Left lung (tissue), 10 donors: ENCODE data around the gene SYTL3. TPM values are rescaled to one million over a fixed set of nuclear protein-coding genes. Genes with fewer than 3 reads are reported as not detected.

ENCODE experiments used
- ATAC-seq: fragments of 200-7000 bp; cut with Tn5 transposase; one replicate; pipeline ENCODE4 v1.9.1; 2020; ENCODE audit warnings: moderate library complexity
- DNase-seq, 4 donors: peaks; one replicate each; pipeline ENCODE4 v3.0.0-alpha.2; 2013 to 2020
- H3K27ac ChIP-seq, 2 donors: fragments of 200-600 bp; sonication (generic) in 1 of 2; one replicate each; pipeline versions ENCODE4 v1.5.0 to v1.8.0; 2020 to 2021
- H3K27me3 ChIP-seq, 2 donors: fragments of 200-600 bp; sonication (generic) in 1 of 2; one replicate each; pipeline versions ENCODE4 v1.5.0 to v1.8.0; 2020 to 2021
- H3K36me3 ChIP-seq, 2 donors: fragments of 200-600 bp; sonication (generic) in 1 of 2; one replicate each; pipeline versions ENCODE4 v1.5.0 to v1.8.0; 2020 to 2021
- H3K4me1 ChIP-seq, 2 donors: fragments of 200-600 bp; one replicate each; pipeline ENCODE4 v1.8.0; 2021
- H3K4me3 ChIP-seq, 2 donors: fragments of 200-600 bp; sonication (generic) in 1 of 2; one replicate each; pipeline versions ENCODE4 v1.5.0 to v1.8.0; 2020 to 2021; ENCODE audit warnings: mild to moderate bottlenecking in 1 of 2
- H3K9me3 ChIP-seq, 2 donors: fragments of 200-600 bp; sonication (generic) in 1 of 2; one replicate each; pipeline versions ENCODE4 v1.5.0 to v1.8.0; 2020 to 2021
- intact Hi-C, 2 donors: fragments of 100-400 bp; cut with DNase I; formaldehyde crosslinking; loops; one replicate each; pipeline versions ENCODE4 v1.11.2 to v1.14.2; 2022
- polyA plus RNA-seq, 6 donors: library from polyadenylated mRNA; unstranded; fragments of 120-200 nt; gene quantifications; one replicate each; pipeline ENCODE4 v1.2.1, GENCODE V29; 2013; ENCODE audit not compliant: insufficient read length in 6 of 6
- total RNA-seq, 2 donors: library from RNA; stranded (reverse); fragmentation: NEBNext Ultra II Directional; extraction: Animal tissue kit (Norgen Biotek cat#: 25700); gene quantifications; one replicate each; pipeline ENCODE4 v1.2.1, GENCODE V29; 2021
- TF ChIP-seq, protein P1 (sequence below), 2 donors: fragments of 200-600 bp; sonication (generic) in 1 of 2; IDR thresholded peaks; one replicate each; pipeline versions ENCODE4 v1.5.0 to v1.8.0; 2021; ENCODE audit warnings: antibody characterized with exemption in 2 of 2
- donor health status: DM: no; HTN: yes; CAD: no.
- donor health status: DM: no; HTN: no; CAD: no.

SYTL3 gene
- total and polyA plus RNA-seq, 8 donors: 6.5 to 10.3 (median 8.3) TPM

- TF ChIP-seq, protein P1, sequence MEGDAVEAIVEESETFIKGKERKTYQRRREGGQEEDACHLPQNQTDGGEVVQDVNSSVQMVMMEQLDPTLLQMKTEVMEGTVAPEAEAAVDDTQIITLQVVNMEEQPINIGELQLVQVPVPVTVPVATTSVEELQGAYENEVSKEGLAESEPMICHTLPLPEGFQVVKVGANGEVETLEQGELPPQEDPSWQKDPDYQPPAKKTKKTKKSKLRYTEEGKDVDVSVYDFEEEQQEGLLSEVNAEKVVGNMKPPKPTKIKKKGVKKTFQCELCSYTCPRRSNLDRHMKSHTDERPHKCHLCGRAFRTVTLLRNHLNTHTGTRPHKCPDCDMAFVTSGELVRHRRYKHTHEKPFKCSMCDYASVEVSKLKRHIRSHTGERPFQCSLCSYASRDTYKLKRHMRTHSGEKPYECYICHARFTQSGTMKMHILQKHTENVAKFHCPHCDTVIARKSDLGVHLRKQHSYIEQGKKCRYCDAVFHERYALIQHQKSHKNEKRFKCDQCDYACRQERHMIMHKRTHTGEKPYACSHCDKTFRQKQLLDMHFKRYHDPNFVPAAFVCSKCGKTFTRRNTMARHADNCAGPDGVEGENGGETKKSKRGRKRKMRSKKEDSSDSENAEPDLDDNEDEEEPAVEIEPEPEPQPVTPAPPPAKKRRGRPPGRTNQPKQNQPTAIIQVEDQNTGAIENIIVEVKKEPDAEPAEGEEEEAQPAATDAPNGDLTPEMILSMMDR (IDR thresholded peaks at IDR 0.05): no peak
- intact Hi-C loops: no loop called here
- Histone ChIP-seq H3K36me3 (no peaks in the 10 kb centered on the region), H3K27me3 (no peaks in the 10 kb centered on the region), H3K4me3 (no peak overlapping the region), H3K9me3 (no peaks in the 10 kb centered on the region), H3K27ac (no peak overlapping the region), H3K4me1 (peaks cover 9 to 43% of the 10 kb centered on the region in 2 donors)
- no peak for ATAC-seq
- DNase-seq: no peak
These were observed 34.5 kb downstream of the SYTL3 start for GRCh38 chr6:158684311-158684710.

- intact Hi-C loops: no loop called here
- peak overlapping the region in 1 of 2 donors; percentile 71 for H3K27ac ChIP-seq
- no peak for DNase-seq
- TF ChIP-seq, protein P1 (IDR thresholded peaks at IDR 0.05): no peak
- no peaks in the 10 kb centered on the region for H3K9me3 ChIP-seq
- no peaks in the 10 kb centered on the region for H3K27me3 ChIP-seq
- H3K4me3 ChIP-seq: no peak overlapping the region
- H3K36me3 ChIP-seq: no peaks in the 10 kb centered on the region
- peaks cover 9 to 48% of the 10 kb centered on the region in 2 donors for H3K4me1 ChIP-seq
- no peak for ATAC-seq
These were observed 35.0 kb downstream of the SYTL3 start for GRCh38 chr6:158684745-158685324.

- Histone ChIP-seq H3K9me3 (no peaks in the 10 kb centered on the region), H3K27me3 (no peaks in the 10 kb centered on the region), H3K27ac (peak overlapping the region; percentile 71 to 74), H3K4me1 (peaks cover 12 to 61% of the 10 kb centered on the region in 2 donors), H3K4me3 (no peak overlapping the region), H3K36me3 (no peaks in the 10 kb centered on the region)
- ATAC-seq (peak; percentile 91), DNase-seq (peak in 2 of 4 donors; percentile 56 to 67)
- intact Hi-C loops: no loop called here
- TF ChIP-seq, protein P1 (IDR thresholded peaks at IDR 0.05): no peak
These were observed 36.5 kb downstream of the SYTL3 start for GRCh38 chr6:158686311-158686710.

GRCh38 chr6:158686791-158687381 lies 37.0 kb downstream of the SYTL3 start:
- peaks cover 15 to 64% of the 10 kb centered on the region in 2 donors for H3K4me1 ChIP-seq
- H3K9me3 ChIP-seq: no peaks in the 10 kb centered on the region
- H3K27ac ChIP-seq: peak overlapping the region; percentile 71 to 74
- ATAC-seq (peak; percentile 69), DNase-seq (peak in 1 of 4 donors; percentile 52)
- intact Hi-C loops: no loop called here
- TF ChIP-seq, protein P1 (IDR thresholded peaks at IDR 0.05): no peak
- H3K4me3 ChIP-seq: no peak overlapping the region
- no peaks in the 10 kb centered on the region for H3K36me3 ChIP-seq
- H3K27me3 ChIP-seq: no peaks in the 10 kb centered on the region

DNA sequence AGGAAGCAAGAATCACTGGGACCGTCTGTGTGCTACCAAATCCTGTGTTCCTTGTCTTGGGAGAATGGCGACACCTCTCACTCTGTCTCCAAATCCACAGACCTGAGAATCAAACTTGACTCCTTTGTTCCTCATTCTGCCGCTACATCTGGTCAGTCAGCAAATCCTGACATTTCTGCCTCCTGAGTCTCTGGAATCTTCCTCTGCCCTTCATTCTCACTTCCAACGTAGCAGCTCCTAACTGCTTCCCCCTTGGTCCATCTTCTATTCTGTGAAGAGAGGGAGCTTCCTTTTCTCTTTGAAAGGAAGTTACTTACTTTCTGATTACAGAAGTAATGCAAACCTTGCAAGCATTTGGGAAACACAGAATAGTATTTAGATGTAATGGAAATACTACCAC lies 37.7 kb downstream of the SYTL3 start:
- TF ChIP-seq, protein P1 (IDR thresholded peaks at IDR 0.05): no peak
- intact Hi-C loops: no loop called here
- ATAC-seq: no peak

More for the DNA sequence above, 37.7 kb downstream of the SYTL3 start:
- H3K4me3 ChIP-seq: no peak overlapping the region
- no peak for DNase-seq
- H3K36me3 ChIP-seq: no peaks in the 10 kb centered on the region
- H3K4me1 ChIP-seq: peaks cover 15 to 64% of the 10 kb centered on the region in 2 donors
- no peaks in the 10 kb centered on the region for H3K9me3 ChIP-seq
- peak overlapping the region; percentile 71 to 74 for H3K27ac ChIP-seq
- H3K27me3 ChIP-seq: no peaks in the 10 kb centered on the region
